ENCODE data around the gene TMEM144.

GRCh38 chr4:158164768-158165213 is 45.5 kb upstream of the TMEM144 start:
- TF ChIP-seq CTCF (IDR thresholded peaks at IDR 0.05; ENCODE audit: low read length) (no peak), EZH2 (optimal IDR thresholded peaks at IDR 0.05; ENCODE audit: low read depth, low read length) (no peak)
